ENCODE results near the gene CSTF3. TPM values are rescaled to one million over a fixed set of nuclear protein-coding genes. Genes with fewer than 3 reads are reported as not detected.
A peak's percentile ranks its signal among the peaks of the same experiment; 100 is the strongest.

The CSTF3 gene
- polyA plus RNA-seq (2011; rRNA removed) (29.9 and 38.6 TPM in 2 replicates), polyA minus RNA-seq (2011; rRNA and poly(A)+ RNA removed) (55.4 and 72.6 TPM in 2 replicates)

- POLR2A ChIA-PET, result interaction anchor here (0.5 to 1.6 kb wide), 5 partner anchors 12 to 531 kb away, joined by 3 to 6 read pairs (median 3); no protein-coding TSS in a partner anchor
- CTCF ChIA-PET, result interaction anchor here (0.6 to 2.1 kb wide), 9 partner anchors 16 to 581 kb away, joined by 3 to 8 read pairs (median 3); no protein-coding TSS in a partner anchor
- Histone ChIP-seq H3K4me3 (ENCODE audit: low read depth, low read length) (peak within 1 kb of the TSS; percentile 90), H3K9me3 (ENCODE audit: control insufficient read depth, insufficient read depth, low read length) (peaks cover 4% of the 10 kb centered on the region; the same call in 1 of the 2 replicates), H3K27me3 (ENCODE audit: control insufficient read depth, insufficient read depth, low read length) (no peaks in the 10 kb centered on the region), H3K27ac (ENCODE audit: low read depth, low read length) (peak within 1 kb of the TSS; percentile 81)
- TF ChIP-seq CTCF (IDR thresholded peaks at IDR 0.05; ENCODE audit: low read depth, low read length), result peak; percentile 54
- DNase-seq (ENCODE audit: low read depth, low spot score), result peak; percentile 96
Measured at GRCh38 chr11:33161120-33162005, at the start of gene CSTF3. TSS of gene CSTF3 (minus strand) at chr11:33161480. CDS start at chr11:33161325, 155 bp downstream.

GRCh38 chr11:33208150-33208549 lies 46.9 kb upstream of the CSTF3 start:
- no peak overlapping the region for H3K27ac ChIP-seq (ENCODE audit: low read depth, low read length)
- no peak overlapping the region for H3K4me3 ChIP-seq (ENCODE audit: low read depth, low read length)
- CTCF ChIA-PET, result no interaction called here
- H3K27me3 ChIP-seq (ENCODE audit: control insufficient read depth, insufficient read depth, low read length), result no peaks in the 10 kb centered on the region
- TF ChIP-seq CTCF (IDR thresholded peaks at IDR 0.05; ENCODE audit: low read depth, low read length), result no peak
- no peak for DNase-seq (ENCODE audit: low read depth, low spot score)
- POLR2A ChIA-PET, result no interaction called here
- H3K9me3 ChIP-seq (ENCODE audit: control insufficient read depth, insufficient read depth, low read length), result no peaks in the 10 kb centered on the region

- TF ChIP-seq CTCF (IDR thresholded peaks at IDR 0.05; ENCODE audit: low read depth, low read length), result no peak
- POLR2A ChIA-PET, result no interaction called here
- Histone ChIP-seq H3K27ac (ENCODE audit: low read depth, low read length) (no peak overlapping the region), H3K9me3 (ENCODE audit: control insufficient read depth, insufficient read depth, low read length) (no peaks in the 10 kb centered on the region), H3K27me3 (ENCODE audit: control insufficient read depth, insufficient read depth, low read length) (no peaks in the 10 kb centered on the region), H3K4me3 (ENCODE audit: low read depth, low read length) (no peak overlapping the region)
- DNase-seq (ENCODE audit: low read depth, low spot score), result no peak
- CTCF ChIA-PET, result no interaction called here
Measured at GRCh38 chr11:33207408-33207985, 46.2 kb upstream of the CSTF3 start.

GRCh38 chr11:33197915-33198727 lies 36.8 kb upstream of the CSTF3 start:
- no peak overlapping the region for H3K4me3 ChIP-seq (ENCODE audit: low read depth, low read length)
- no peak overlapping the region for H3K27ac ChIP-seq (ENCODE audit: low read depth, low read length)
- TF ChIP-seq CTCF (IDR thresholded peaks at IDR 0.05; ENCODE audit: low read depth, low read length), result no peak
- H3K27me3 ChIP-seq (ENCODE audit: control insufficient read depth, insufficient read depth, low read length), result no peaks in the 10 kb centered on the region
- CTCF ChIA-PET, result interaction anchor here (0.7 kb wide), 1 partner anchor 31 kb away, joined by 3 read pairs; no protein-coding TSS in a partner anchor
- POLR2A ChIA-PET, result interaction anchor here (0.7 kb wide), 1 partner anchor 174 kb away, joined by 4 read pairs; no protein-coding TSS in a partner anchor
- H3K9me3 ChIP-seq (ENCODE audit: control insufficient read depth, insufficient read depth, low read length), result no peaks in the 10 kb centered on the region
- no peak for DNase-seq (ENCODE audit: low read depth, low spot score)

Measured in AG04450 (cell line).